T-helper 17 cell (primary cell): ENCODE results near the gene BCAR1. TPM values are rescaled to one million over a fixed set of nuclear protein-coding genes. Genes with fewer than 3 reads are reported as not detected.
"Not testable (repeated sequence)": the region's sequence is repeated elsewhere in the genome, so short reads cannot be mapped to it uniquely, and the experiment has no call there.

Experiments used
- ATAC-seq: fragments of 150-1000 bp; cut with Tn5 transposase; 2 replicates; pipeline ENCODE4 v1.10.0; 2021; ENCODE audit warnings: mild to moderate bottlenecking, moderate library complexity
- DNase-seq, 3 donors: peaks; one replicate each; pipeline versions ENCODE4 v3.0.0 to v3.0.0-alpha.2; 2020 to 2021
- H3K9me3 ChIP-seq: one replicate; pipeline ENCODE4 v1.7.0; 2013; ENCODE audit warnings: low read length, mild to moderate bottlenecking; ENCODE audit not compliant: control insufficient read depth, poor library complexity, severe bottlenecking
- H3K27ac Mint-ChIP-seq: one replicate; pipeline ENCODE4 v1.8.0; 2022; ENCODE audit warnings: mild to moderate bottlenecking, moderate library complexity, mixed read lengths
- H3K27me3 Mint-ChIP-seq: one replicate; pipeline ENCODE4 v1.8.0; 2022; ENCODE audit warnings: mixed read lengths
- H3K36me3 Mint-ChIP-seq: one replicate; pipeline ENCODE4 v1.8.0; 2022; ENCODE audit warnings: low read depth, mixed read lengths
- H3K4me1 Mint-ChIP-seq: one replicate; pipeline ENCODE4 v1.8.0; 2022; ENCODE audit warnings: mild to moderate bottlenecking, mixed read lengths
- H3K4me3 Mint-ChIP-seq: one replicate; pipeline ENCODE4 v1.8.0; 2022; ENCODE audit warnings: mild to moderate bottlenecking, moderate library complexity, mixed read lengths
- total RNA-seq, 4 donors: library from RNA in 2 of 4; stranded (reverse) in 2 of 4; gene quantifications; one replicate each; pipeline ENCODE4 v1.2.3 and lab custom pipeline; 2022 to 2026

BCAR1 gene
- total RNA-seq, 2 donors from 2014 or later, result 0.50 TPM; not detected in 1

GRCh38 chr16:75246504-75247205 lies 4.8 kb downstream of the BCAR1 start:
- H3K4me3 Mint-ChIP-seq, result no peak overlapping the region
- ATAC-seq, result no peak
- no peaks in the 10 kb centered on the region for H3K36me3 Mint-ChIP-seq
- H3K4me1 Mint-ChIP-seq, result peaks cover 16% of the 10 kb centered on the region
- no peak overlapping the region for H3K27ac Mint-ChIP-seq
- no peaks in the 10 kb centered on the region for H3K9me3 ChIP-seq
- DNase-seq, result no peak
- H3K27me3 Mint-ChIP-seq, result peaks cover 15% of the 10 kb centered on the region

DNA sequence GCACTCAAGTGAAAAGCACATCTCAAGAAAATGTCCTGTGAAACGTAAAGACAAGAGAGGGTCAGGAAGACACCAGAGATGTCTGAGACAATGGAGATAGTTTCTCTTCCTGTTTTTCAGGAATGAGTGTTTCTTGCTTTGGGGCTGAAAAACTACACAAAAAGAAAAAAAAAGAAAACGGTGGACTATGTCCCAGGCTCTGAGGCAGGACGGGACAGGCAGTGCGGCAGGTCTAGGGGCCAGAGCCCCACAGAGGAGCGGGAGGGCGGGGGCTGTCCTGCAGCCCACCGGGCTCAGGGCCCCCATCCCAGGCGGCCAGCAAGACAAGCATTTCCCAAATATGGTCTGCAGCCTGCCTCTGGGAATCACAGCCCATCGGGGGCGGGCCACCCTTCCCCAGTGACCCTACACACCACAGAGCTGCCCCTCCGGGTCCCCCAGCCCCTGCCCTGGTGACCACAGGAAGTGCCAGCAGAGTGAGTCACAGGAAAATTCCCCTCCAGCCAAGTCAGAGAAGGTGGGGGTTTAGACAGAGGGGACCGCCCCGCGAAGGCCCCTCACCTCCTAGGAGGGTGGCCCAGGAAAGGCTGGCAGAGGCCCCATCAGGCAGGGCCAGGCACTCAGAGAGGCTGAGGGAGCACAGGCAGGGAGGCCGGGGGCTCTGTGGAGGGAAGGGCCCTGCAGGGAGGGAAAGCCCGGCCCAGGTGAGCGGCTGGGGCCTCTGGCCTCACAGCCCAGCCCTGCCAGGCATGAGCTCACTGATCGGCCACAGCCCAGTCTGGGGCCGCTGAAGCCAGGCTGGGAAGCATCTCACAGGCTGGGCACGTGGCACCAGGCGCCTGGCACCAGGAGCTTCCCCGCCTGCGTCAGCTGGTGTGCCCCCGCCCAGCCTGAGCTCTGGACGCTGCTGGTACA lies 6.3 kb downstream of the BCAR1 start:
- Mint-ChIP-seq H3K36me3 (no peaks in the 10 kb centered on the region), H3K4me3 (no peak overlapping the region), H3K4me1 (peaks cover 13% of the 10 kb centered on the region), H3K27ac (no peak overlapping the region), H3K27me3 (peaks cover 10% of the 10 kb centered on the region)
- DNase-seq, result no peak
- no peaks in the 10 kb centered on the region for H3K9me3 ChIP-seq
- ATAC-seq, result no peak

DNA sequence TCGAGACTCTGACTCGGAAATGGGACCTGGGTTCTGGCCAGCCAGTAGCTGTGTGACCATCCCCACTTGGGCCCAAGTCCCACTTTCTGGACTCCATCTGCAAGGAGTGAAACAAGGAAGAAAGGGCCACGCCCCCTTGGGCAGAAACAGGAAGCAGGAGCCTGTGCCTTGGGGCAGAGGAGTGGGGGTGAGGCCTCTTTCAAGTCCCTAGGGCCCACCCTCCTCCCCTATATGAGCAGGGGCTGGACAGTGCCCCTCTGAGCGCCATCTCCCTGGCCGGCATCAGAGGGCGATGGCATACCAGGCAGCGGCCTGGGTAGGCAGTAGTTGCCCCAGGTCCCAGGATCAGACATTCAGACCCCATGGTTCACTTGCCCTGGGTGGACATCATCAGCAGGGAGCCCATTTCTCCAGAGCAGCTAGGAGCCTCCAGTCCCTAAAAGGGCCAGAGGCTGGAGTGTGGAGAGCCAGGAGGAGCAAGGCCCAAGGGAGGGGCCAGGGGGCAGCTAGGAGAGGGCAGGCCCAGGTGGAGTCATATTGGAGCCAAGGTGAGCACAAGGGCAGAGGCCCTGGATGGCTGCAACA lies 7.1 kb downstream of the BCAR1 start:
- Mint-ChIP-seq H3K4me3 (no peak overlapping the region), H3K27ac (peak overlapping the region; percentile 57), H3K27me3 (peaks cover 10% of the 10 kb centered on the region), H3K36me3 (no peaks in the 10 kb centered on the region), H3K4me1 (peaks cover 15% of the 10 kb centered on the region)
- ATAC-seq (no peak), DNase-seq (no peak)
- no peaks in the 10 kb centered on the region for H3K9me3 ChIP-seq

DNA sequence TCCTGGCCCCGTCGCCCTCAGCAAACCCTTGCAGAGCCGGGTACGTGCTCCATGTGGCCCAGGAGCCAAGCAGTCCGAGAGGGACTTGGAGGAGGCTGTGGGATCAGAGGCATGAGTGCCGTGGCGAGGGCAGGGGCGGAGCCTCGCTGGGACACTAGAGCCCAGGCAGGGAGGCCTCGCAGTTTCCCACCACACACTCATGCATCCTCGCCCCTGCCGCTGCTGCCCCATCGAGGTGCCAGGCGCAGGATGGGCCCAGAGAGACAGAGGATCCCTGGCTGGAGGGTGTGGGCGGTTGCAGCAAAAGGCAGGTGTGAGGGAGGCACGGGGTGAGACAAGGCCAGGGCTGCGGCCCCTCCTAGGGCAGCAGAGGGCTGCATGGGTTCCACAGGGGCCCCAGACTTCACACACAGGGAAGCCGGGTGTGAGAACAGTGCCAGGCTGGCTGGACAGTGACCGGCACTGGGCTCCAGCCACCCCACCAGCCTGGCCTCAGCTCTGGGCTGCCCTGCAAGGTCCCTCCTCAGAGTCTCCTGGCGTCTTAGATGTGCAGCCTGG lies 7.7 kb downstream of the BCAR1 start:
- Mint-ChIP-seq H3K27me3 (peaks cover 10% of the 10 kb centered on the region), H3K27ac (peak overlapping the region; percentile 57), H3K4me3 (no peak overlapping the region), H3K4me1 (peaks cover 15% of the 10 kb centered on the region), H3K36me3 (no peaks in the 10 kb centered on the region)
- no peaks in the 10 kb centered on the region for H3K9me3 ChIP-seq
- ATAC-seq (no peak), DNase-seq (no peak)

- peaks cover 13% of the 10 kb centered on the region for H3K4me1 Mint-ChIP-seq
- H3K27ac Mint-ChIP-seq, result peak overlapping the region; percentile 24
- DNase-seq, ATAC-seq, H3K4me3 Mint-ChIP-seq, H3K9me3 ChIP-seq, H3K27me3 Mint-ChIP-seq, H3K36me3 Mint-ChIP-seq: not testable (repeated sequence)
Measured at GRCh38 chr16:75242436-75243078, 8.9 kb downstream of the BCAR1 start.

DNA sequence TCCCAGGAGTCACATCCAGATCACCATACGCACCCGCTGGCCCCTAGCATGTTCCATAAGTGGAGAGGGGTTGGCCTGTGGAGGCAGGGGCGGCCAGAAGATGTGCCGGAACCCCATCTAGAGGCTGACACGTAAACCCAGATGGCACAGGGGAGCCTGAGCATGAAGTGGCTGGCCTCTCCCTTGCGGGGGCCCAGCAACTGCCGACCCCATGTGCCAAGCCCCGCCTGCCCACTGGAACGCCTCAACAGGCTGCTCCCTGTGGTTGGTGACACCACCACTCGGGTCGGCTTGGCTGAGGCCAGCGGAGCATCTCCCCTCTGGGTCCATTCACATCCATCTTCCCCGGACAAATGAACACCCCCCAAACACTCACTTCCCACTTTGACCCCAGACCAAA lies 9.5 kb downstream of the BCAR1 start:
- Mint-ChIP-seq H3K4me3 (no peak overlapping the region), H3K4me1 (peaks cover 13% of the 10 kb centered on the region), H3K27me3 (no peaks in the 10 kb centered on the region), H3K36me3 (no peaks in the 10 kb centered on the region), H3K27ac (no peak overlapping the region)
- ATAC-seq (no peak), DNase-seq (no peak)
- H3K9me3 ChIP-seq, result no peaks in the 10 kb centered on the region

DNA sequence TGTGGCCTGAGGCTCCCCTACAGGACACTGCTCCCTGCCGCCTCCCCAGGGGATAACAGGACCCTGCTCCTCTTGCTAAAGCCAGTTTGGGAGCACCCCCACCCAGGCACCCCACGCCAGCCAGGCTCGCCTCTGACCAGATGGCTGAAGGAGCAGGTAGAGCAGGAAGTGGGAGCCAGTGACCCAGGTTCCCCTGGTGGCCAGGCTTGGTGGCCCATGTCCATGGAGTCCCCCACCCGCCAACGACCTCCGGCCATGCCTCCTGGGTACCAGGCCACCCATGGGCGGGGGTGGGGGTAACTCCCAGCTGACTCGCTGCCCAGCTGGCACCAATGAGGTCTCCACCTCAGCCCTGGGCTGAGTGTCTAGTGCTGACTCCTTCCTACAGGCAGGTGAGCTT lies 10.0 kb downstream of the BCAR1 start:
- H3K27ac Mint-ChIP-seq, result no peak overlapping the region
- H3K36me3 Mint-ChIP-seq, result no peaks in the 10 kb centered on the region
- DNase-seq (no peak), ATAC-seq (no peak)
- H3K9me3 ChIP-seq, result no peaks in the 10 kb centered on the region
- no peaks in the 10 kb centered on the region for H3K27me3 Mint-ChIP-seq
- H3K4me3 Mint-ChIP-seq, result no peak overlapping the region
- peaks cover 13% of the 10 kb centered on the region for H3K4me1 Mint-ChIP-seq

DNA sequence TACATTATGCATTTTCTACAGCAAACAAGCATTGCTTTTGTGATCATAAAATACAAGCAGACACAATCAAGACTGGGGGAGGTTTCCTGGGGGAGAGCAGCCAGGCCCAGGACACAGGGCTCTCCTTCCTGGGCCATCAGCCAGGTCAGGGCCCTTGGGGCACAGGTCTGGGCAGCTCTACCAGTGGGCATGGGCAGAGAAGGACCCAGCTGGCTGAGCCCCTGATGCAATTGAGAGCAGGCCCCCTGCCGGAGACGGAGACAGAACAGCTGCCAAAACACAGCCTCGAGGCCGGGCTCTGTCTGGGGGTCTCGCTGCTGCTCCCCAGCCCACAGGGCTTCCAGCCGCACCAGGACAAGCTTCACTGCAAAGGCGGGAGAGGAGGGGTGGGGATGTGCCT lies 10.8 kb downstream of the BCAR1 start:
- H3K36me3 Mint-ChIP-seq, ATAC-seq, DNase-seq, H3K27ac Mint-ChIP-seq, H3K27me3 Mint-ChIP-seq, H3K4me3 Mint-ChIP-seq, H3K9me3 ChIP-seq: not testable (repeated sequence)
- peaks cover 13% of the 10 kb centered on the region for H3K4me1 Mint-ChIP-seq

DNA sequence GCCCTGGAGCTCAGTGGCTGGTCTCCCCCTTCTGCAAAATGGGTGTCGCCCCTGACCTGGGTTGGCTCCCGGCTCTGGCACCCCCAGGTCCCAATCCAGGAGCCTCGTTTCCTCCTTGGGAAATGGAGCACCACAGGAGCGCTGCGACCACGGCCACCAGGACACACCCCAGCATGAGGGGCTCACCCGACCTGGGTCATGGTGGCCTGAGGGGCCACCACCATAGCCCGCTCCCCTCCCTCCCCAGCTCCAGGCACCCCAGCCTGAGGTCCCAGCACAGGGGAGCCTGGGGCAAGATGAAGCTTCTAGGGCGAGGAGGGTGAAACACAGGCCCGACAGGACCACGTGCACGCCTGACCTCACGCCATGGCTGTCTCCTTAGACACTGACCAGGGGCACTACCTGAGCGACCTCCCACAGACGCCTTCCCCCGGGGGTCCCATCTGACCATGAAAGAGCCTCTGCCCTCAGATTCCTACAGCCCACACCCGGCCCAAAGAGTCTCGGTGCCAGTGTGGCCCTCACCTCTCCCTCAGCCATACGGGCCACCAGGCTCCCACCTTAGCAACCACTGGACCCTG lies 11.8 kb downstream of the BCAR1 start:
- no peak overlapping the region for H3K27ac Mint-ChIP-seq
- peaks cover 10% of the 10 kb centered on the region for H3K4me1 Mint-ChIP-seq
- H3K9me3 ChIP-seq, result no peaks in the 10 kb centered on the region
- H3K27me3 Mint-ChIP-seq, result no peaks in the 10 kb centered on the region
- DNase-seq (no peak), ATAC-seq (no peak)
- H3K36me3 Mint-ChIP-seq, result no peaks in the 10 kb centered on the region
- H3K4me3 Mint-ChIP-seq, result no peak overlapping the region

DNA sequence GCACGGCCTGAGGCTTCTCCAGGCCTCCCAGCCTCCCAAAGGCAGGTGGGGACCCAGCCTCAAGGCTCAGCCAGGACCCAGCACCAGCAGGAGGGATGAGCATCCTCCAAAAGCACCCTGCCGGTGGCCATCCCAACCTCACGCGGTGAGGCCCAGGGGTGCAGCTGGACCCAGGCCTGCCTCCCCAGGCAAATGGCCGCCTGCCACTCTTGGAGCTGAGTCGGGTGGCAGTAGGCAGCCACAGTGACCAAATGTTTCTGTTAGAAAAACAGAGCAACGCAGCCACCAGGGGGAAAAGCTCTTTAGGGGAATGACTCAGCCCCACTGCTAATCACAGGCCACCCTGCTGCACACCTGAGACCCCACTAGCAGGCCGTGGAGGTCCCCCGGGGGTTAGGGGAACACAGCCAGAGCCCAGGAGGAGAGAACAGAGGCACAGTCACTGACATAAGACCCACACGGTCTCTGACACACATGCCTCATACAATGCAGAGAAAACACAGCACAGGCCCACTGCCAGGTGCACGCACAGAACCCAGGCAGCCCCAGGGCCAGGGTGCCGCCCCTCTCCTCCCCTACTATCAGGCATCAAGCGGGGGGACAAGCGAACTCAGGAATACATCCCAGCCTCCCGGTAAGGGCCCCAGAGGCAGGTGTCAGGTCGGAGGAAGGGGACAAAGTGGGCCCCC lies 12.4 kb downstream of the BCAR1 start:
- Mint-ChIP-seq H3K4me1 (peaks cover 10% of the 10 kb centered on the region), H3K27me3 (no peaks in the 10 kb centered on the region), H3K36me3 (no peaks in the 10 kb centered on the region), H3K4me3 (no peak overlapping the region), H3K27ac (no peak overlapping the region)
- DNase-seq (no peak), ATAC-seq (no peak)
- no peaks in the 10 kb centered on the region for H3K9me3 ChIP-seq

- no peaks in the 10 kb centered on the region for H3K9me3 ChIP-seq
- peaks cover 12% of the 10 kb centered on the region for H3K4me1 Mint-ChIP-seq
- no peak for ATAC-seq
- no peaks in the 10 kb centered on the region for H3K36me3 Mint-ChIP-seq
- no peak overlapping the region for H3K4me3 Mint-ChIP-seq
- no peak overlapping the region for H3K27ac Mint-ChIP-seq
- H3K27me3 Mint-ChIP-seq, result no peaks in the 10 kb centered on the region
- peak in 1 of 3 donors; percentile 10 for DNase-seq
Measured at GRCh38 chr16:75238132-75238852, 13.1 kb downstream of the BCAR1 start.
